Dermis blood vessel endothelial cell (primary cell): ENCODE data around the gene NPR3. TPM values are rescaled to one million over a fixed set of nuclear protein-coding genes. Genes with fewer than 3 reads are reported as not detected.

Source experiments
- DNase-seq: peaks from one replicate; pipeline ENCODE4 v3.0.0; 2010
- total RNA-seq: library from RNA; depleted of rRNA; stranded (reverse); fragments of >200 nt; gene quantifications from 2 replicates; pipeline ENCODE4 v1.2.3, GENCODE V29; 2014

Gene NPR3
- 0.65 and 1.5 TPM in 2 replicates for total RNA-seq

DNA sequence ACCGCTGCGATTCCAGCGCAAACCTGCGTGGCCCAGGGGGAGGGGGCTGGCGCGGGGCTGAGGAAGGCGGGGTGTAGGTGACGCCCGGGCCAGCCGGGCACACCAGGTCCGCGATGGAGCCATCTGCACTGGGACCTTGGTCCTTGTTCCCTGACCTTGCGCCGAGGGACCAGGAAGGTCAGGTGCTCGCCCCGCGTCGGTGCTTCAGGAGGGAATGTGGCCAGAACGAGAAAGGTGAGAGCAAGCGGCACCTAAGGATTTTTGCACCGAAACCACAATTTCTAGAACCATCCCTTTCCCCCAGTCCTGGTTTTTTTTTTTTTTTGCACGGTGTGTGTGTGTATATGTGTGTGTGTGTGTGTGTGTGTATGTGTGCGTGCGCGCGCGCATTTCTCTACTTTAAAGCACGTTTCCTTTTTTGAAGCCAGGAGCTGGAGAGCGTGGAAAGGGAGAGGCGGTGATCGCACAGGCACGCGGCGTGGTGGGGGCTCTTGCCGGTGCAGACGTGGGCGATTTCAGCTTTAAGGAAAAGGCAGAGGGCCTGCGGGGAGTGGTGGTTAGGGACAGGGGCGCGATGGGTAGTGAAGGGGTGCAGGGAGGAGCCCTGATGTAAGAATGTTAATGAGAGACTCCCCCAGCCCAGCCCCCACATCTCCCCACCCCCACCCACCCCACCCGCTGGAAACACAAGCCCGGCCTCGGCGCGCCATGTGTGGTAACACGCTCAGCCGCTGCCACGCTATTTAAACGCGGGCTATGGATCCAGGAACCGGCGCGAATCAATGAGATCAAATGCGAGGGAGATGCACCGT is at the start of gene NPR3:
NPR3 (plus strand) TSS at position 772 of the 812 bp plus-strand sequence. CDS start 456 bp downstream, outside the sequence.
- DNase-seq: peak; percentile 33

GRCh38 chr5:32664523-32664922 is 46.6 kb upstream of the NPR3 start:
- DNase-seq: no peak

GRCh38 chr5:32668552-32668951 is 42.6 kb upstream of the NPR3 start:
- DNase-seq: no peak

GRCh38 chr5:32673272-32673671 is 37.8 kb upstream of the NPR3 start:
- DNase-seq: no peak

DNA sequence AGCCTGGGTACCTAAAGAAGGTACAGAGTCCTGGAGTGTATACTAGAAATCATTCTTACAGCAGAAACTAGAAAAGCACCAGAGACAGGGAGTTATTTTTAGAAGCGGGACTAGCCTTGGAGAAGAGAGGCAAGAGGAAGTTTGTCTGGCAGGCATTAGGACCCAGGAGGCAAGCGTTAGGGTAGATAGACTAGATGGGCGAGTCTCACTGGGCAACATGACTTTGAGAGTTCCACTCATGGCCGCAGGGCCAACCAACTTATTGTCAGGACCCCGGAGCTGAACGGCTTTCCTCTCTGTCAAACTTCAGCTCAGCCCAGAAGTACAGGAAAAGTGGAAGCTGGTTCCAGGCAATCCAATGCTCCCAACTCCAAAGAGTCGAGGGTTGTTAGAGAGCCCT is 34.1 kb upstream of the NPR3 start:
- no peak for DNase-seq

DNA sequence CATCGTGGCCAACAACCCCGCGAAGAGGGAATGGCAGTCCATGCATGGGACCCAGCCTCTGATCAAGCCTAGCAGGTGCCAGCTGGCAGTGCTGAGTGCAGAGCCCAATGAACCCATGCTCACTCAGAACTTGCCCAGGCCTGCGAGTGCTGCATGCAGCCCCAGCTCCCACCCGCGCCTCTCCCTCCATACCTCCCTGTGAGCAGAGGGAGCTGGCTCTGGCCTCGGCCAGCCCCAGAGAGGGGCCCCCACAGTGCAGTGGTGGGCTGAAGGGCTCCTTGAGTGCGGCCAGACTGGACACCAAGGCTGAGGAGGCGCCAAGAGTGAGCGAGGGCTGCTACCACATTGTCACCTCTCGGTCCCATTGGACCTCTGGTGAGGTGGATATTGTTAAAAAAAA is 32.6 kb upstream of the NPR3 start:
- no peak for DNase-seq

DNA sequence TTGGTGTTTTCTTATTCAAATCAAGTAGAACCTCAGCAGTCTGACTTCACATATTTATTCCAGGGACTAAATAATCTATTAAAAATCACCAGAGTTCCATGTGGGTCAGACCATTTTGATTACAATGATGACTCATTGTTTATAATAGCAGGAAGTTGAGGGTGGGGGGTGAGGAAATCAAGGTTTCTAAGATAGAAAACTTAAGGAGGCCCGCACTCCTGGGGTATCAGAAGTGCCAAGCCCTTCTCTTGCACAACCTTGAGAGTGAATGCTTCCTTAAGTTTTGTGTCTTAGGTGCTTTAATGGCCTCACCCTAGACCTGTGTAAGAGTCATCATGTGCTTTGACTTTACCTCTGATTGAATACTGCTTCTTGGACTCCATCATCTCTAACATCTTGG is 31.9 kb upstream of the NPR3 start:
- DNase-seq: peak; percentile 20

DNA sequence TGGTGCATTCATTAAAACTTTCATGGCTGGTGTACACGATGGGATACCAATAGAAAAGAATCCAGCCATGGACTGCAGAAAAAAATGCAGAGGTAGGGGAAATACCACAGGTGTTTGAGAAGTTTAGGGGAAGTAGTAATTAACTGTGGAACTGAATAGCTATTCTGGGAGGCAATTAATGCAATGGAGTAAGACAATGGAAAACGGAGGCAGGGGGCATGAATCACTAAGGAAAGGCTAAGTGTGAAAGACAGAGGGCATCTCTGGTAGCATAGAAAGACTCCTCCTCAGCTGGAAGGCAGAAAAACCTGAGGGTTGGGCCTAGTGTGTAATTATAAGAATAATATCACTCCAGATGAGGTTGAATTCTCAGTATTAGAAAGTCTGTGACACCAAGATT is 30.9 kb upstream of the NPR3 start:
- no peak for DNase-seq

GRCh38 chr5:32683125-32683524 is 28.0 kb upstream of the NPR3 start:
- DNase-seq: no peak

DNA sequence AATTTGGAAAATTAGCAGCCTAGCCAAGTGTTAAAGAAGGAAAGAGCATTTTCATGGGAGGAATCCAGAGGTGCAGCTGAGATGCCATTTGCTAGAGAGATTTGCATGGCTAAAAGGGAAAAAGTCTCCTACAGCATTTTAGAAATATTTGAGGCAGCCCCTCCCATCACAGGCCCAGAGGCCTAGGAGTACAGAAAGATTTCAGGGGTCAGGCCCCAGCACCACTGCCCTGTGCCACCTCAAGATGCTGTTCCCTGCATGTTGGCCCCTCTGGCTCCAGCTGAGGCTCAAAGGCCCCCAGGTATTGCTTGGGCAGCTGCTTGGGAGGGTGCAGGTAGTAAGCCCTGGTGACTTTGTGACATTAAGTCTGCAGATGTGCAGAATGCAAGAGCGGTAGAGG is 26.9 kb upstream of the NPR3 start:
- DNase-seq: no peak

GRCh38 chr5:32686799-32687498 is 24.2 kb upstream of the NPR3 start:
- DNase-seq: no peak

- peak; percentile 28 for DNase-seq
Measured at GRCh38 chr5:32687499-32687831, 23.7 kb upstream of the NPR3 start.

DNA sequence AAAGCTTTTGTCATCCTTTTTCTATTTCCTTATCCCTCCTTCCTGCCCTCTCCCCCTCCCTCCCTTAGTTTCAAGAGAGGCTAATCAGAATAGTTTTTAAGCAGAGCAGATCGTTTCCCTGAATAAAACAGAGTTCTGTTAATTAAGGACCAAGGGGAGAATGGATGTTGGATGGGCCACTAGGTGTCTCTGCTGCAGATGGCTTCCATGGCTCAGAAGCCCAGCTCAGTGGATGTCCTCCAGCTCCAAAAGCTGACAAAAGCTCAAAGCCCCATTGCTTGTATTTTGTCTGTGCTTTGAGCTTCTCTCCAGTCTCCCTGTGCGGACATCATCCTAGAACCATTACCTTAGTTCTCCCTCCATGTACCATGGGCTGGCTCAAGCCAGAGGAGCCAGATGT is 21.0 kb upstream of the NPR3 start:
- peak; percentile 25 for DNase-seq

DNA sequence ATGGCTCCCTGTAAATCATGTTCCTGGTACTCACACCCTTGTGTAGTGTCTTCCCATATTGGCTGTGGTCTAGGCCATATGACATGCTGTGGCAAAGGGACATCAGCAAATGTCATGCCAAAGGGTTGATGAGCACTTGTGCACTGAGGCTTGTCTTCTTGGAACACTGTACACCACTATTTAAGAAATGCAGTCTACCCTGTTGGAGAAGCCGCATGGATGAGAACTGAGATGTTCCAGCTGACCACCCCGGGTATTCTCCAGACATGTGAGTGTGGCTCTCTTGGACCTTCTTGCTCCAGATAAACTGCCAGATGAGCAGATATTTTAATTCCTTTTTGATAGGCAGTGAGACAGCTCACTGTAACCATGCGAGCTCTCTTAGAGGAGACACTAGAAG is 20.5 kb upstream of the NPR3 start:
- DNase-seq: no peak

DNA sequence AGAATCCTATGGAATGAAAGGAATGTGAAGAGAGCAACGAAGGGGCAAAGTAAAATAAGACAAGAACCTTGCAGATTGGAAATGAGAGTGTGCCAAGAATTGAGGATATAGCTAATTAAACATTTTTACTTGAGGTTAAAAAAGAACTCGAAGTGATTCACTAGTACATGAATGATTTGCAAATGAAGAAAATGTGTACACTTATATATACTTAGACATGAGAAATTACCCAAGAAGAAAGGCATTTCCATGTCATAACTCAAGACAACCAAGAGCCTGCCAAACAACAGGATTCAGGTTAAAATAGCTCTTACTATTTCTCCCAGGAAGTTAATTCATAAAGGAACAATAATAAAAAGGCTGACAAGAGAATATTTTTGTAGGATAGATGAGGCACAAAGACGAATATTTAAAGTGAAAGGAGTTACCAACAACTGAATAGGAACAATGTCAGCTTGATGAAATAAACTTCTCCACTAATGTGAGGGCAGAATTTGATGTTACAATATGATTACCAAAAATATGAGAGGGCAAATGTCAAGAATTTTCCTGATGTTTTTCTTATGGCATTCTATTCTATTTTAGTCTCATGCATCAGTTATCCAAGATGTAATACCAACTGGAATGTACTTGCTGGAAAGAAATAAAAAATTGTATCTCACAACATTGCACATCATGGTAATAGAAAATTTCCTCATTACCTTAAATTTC is 18.9 kb upstream of the NPR3 start:
- no peak for DNase-seq

GRCh38 chr5:32703957-32704356 is 7.2 kb upstream of the NPR3 start:
- no peak for DNase-seq

- DNase-seq: peak; percentile 57
Measured at GRCh38 chr5:32707418-32707997, 3.6 kb upstream of the NPR3 start.

DNA sequence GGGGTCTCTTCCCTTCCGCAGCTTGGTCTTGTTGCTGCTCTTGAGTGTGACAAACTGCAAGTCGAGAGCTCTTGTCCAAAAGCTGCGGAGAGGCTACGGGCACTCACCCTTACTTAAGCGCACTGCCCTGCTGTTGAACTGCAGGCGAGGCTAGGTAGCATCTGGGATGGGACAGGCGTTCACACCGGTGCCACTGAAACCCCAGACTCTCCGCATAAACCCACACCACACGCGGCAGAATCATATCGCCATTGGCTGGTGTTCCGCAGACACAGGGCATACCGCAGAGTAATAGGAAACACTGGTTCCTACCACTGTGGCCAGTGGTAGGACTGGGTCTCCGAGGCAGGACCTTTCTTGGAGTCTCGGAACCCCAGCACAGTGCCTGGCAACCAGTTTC is 2.2 kb upstream of the NPR3 start:
- DNase-seq: no peak

DNA sequence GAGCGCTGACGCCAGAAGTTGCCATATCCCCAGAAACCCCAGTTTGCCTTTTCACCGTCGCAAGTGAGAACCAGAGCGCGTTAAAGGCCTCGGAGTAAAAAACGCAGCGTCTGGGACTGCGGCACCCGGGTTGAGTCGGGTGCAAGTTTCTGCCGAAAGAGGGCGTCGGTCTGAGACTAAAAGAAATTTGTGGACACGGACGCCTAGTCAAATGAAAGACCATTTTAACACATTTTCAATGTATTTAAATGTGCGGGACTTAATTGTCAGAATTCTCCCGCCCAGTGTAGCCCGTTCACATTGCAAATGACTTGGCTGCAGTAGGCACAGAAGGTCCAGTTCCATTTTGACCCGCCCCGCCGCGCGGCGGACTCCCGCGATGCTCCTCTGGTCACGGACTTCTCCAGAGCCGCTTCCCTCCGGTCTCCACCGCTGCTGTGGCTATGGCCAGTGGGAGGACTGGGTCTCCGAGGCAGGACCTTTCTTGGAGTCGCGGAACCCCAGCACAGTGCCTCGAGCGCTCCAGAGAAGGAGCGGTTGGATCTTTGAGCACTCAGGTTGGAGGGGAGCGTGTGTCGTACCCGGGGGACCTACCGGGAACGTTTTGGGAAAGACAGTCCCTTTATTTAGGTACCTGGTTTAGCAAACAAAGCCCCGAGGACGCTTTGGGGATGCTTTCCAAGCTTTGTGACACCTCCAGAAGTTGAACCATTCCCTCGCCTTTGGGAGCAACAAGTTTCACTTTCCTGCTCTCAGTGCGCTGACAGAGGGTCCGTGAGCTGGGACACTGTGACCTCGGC is 1.2 kb upstream of the NPR3 start:
- DNase-seq: peak; percentile 80

DNA sequence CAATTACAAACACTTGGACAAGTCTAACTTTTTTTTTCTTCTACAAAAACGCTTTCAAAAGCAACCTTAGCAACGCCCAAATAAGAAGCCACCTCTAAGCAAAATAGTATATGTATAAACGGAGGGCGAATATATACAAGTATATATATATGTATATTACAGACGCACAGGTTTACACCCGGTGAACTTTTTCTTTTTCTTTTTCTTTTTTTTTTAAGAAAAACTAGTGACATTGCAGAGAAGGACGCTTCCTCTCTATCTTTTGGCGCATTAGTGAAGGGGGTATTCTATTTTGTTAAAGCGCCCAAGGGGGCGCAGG is 200 bp downstream of the NPR3 start:
- peak; percentile 12 for DNase-seq

DNA sequence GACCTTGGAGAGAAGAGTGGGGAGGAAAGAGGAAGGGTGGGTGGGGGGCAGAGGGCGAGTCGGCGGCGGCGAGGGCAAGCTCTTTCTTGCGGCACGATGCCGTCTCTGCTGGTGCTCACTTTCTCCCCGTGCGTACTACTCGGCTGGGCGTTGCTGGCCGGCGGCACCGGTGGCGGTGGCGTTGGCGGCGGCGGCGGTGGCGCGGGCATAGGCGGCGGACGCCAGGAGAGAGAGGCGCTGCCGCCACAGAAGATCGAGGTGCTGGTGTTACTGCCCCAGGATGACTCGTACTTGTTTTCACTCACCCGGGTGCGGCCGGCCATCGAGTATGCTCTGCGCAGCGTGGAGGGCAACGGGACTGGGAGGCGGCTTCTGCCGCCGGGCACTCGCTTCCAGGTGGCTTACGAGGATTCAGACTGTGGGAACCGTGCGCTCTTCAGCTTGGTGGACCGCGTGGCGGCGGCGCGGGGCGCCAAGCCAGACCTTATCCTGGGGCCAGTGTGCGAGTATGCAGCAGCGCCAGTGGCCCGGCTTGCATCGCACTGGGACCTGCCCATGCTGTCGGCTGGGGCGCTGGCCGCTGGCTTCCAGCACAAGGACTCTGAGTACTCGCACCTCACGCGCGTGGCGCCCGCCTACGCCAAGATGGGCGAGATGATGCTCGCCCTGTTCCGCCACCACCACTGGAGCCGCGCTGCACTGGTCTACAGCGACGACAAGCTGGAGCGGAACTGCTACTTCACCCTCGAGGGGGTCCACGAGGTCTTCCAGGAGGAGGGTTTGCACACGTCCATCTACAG is 760 bp downstream of the NPR3 start:
- peak; percentile 30 for DNase-seq
